Measurements from ENCODE around the gene NAA60.

NAA60 gene

DNA sequence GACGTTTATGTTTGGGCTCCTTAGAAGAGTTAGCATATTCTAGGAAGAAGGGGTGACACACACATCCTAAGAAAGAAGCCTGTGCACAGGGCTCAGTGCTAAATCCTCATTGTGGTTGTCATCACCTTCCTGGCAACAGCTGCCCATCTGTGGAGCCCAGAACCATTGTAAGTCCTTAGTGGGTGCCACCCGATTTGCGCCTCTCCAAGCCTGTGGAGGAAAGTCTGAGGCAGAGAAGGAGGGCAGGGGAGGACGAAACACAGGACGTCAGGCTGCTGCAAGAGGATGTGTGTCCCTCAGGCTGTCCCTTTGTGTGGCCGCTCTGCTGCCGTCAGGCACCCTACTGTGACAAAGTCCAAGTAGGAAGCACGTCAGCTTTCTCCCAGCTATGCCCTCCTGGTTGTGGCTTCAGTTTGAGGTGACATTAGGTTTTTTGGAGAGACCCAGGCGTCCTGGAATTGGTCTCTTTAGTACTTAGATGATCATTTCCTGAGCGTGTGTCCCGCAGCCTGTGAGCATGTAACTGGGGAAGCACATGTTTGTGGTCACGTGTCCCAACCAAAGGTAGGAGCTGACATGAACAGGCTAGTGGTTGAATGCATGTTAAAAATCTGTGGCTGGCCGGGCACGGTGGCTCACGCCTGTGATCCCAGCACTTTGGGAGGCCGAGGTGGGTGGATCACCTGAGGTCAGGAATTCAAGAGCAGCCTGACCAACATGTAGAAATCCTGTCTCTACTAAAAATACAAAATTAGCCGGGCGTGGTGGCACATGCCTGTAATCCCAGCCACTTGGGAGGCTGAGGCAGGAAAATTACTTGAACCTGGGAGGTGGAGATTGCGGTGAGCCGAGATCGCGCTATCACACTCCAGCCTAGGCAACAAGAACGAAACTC, 68.1 kb downstream of the NAA60 start:
- no peak for DNase-seq

GRCh38 chr16:3513892-3514583, 70.6 kb downstream of the NAA60 start:
- no peak for DNase-seq

DNA sequence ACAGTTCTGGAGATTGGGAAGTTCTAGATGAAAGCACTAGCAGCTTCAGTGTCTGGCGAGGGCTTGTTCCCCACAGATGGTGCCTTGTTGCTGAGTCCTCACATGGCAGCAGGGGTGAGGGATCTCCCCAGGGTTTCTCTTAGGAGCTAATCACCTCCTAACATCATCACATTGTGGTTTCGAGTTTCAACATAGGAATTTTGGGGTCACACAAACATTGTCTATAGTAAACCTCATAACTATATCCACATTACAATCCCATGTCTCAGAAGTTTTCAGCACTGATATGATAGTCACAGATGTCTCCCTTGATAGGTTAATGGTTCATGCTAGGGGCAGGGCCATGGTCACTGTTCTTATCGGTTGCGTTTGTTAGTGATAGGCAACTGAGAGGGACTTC, 71.1 kb downstream of the NAA60 start:
- DNase-seq: no peak

GRCh38 chr16:3515897-3516296, 72.4 kb downstream of the NAA60 start:
- no peak for DNase-seq

DNA sequence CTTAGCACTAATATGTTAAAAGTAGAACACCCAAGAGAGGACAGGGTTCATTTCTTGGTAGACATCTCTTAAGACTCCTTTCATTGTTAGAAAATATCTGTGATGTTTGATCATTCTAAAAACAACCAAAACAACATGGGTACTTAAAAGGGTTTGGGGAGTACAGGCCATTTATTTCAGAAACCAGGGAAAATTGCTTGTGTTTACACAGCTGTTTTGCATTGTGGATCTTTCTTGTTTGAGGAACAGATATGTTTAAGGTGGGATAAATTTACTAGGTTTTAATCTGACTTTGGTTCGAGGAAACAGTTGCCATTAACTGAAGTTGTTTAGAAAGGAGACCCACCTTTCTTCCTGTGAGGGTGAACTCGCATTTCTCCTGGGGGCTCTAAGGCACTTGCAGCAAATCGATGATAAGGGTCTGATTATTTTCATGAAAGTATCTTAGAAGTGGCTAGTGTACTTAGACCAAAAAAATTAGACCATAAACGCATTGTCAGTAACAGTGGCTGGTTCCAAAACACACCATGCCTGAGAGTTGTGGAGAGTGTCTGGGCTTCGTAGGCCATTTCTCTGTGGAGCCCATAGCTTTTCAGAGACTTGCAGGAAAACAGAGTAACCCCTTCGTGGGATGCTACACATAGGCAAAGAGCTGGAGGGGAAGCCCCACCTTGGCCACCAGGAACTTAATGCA, 75.0 kb downstream of the NAA60 start:
- no peak for DNase-seq

DNA sequence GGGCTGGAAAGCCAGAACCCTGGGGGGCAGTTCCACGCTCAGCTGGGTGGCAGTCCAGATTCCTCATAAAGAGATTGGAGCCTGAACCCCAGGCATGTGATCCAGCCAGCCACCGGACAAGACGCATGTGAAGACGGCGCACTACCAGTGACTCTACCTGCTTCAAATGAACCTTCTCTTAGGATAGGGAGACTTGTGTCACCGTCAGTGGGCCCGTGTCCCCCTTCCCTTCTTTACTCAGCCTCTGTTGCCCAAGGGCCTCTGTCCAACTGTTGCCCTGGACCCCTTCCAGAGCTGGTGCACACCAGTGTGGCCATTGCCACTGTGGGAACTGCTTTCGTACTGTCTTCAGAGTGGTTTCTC, 75.5 kb downstream of the NAA60 start:
- no peak for DNase-seq

GRCh38 chr16:3519581-3519980, 76.1 kb downstream of the NAA60 start:
- DNase-seq: no peak

DNA sequence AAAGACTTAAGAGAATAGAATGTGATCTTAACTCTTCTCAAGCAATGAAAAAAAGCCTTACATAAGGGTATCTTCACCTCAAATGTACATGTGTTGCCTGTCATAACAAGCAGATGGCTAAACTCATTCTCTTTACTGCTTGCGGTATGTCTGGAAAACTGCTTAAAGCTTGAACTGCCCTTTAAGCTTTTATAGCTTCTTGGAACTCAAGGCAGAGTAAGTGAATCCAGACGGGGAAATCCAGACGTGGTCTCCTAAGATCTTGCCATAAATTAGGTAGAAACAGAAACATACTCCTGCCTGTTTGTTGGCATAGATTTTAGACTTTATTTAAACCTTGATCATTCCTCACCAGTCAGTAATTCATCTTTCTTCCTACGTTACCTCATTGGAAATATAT, 76.9 kb downstream of the NAA60 start:
- no peak for DNase-seq

- no peak for DNase-seq
Measured at GRCh38 chr16:3520841-3521240, 77.4 kb downstream of the NAA60 start.

GRCh38 chr16:3523281-3523680, 79.8 kb downstream of the NAA60 start:
- DNase-seq: no peak

- DNase-seq: no peak
Measured at GRCh38 chr16:3525951-3526350, 82.5 kb downstream of the NAA60 start.

DNA sequence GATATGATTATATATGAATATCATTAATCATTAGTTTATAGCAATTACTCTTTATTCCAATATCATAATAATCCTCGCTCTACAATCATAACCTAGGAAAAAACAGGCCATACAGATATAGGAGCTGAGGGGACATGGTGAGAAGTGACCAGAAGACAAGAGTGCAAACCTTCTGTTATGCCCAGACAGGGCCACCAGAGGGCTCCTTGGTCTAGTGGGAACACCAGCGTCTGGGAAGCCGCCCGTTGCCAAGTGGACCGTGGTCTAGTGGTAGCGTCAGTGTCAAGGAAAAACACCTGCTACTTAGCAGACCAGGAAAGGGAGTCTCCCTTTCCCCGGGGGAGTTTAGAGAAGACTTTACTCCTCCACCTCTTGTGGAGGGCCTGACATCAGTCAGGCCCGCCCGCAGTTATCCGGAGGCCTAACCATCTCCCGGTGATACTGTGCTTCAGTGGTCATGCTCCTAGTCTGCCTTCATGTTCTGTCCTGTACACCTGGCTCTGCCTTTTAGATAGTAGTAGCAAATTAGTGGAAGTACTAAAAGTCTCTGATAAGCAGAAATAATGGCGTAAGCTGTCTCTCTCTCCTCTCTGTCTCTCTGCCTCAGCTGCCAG, 83.8 kb downstream of the NAA60 start:
- DNase-seq: peak; percentile 13

- DNase-seq: no peak
Measured at GRCh38 chr16:3528406-3528805, 84.9 kb downstream of the NAA60 start.

- no peak for DNase-seq
Measured at GRCh38 chr16:3529175-3529574, 85.7 kb downstream of the NAA60 start.

DNA sequence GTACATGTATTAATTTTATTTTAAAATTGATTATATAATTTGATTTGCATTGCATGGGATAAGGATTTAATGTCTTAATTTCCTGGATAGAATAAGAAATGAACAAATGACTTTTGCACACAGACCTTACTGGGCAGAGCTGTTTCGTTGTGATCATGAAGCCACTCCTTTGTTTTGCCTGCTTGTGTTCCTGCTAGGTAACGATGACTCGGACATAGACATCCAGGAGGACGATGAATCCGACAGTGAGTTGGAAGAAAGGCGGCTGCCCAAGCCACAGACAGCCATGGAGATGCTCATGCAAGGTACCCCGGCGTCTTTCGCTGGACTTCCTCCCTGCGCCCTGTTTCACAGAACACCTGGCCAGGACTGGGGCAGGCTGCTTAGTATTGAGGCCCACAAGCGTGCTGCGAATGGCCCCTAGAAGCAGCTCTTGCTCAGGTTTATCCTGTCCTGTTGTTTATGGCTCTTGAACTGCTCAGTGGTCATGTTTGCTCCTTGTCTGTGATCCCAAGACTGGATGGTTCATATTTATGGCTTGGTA, 87.0 kb downstream of the NAA60 start:
- DNase-seq: no peak

GRCh38 chr16:3532741-3533140, 89.3 kb downstream of the NAA60 start:
- no peak for DNase-seq

DNA sequence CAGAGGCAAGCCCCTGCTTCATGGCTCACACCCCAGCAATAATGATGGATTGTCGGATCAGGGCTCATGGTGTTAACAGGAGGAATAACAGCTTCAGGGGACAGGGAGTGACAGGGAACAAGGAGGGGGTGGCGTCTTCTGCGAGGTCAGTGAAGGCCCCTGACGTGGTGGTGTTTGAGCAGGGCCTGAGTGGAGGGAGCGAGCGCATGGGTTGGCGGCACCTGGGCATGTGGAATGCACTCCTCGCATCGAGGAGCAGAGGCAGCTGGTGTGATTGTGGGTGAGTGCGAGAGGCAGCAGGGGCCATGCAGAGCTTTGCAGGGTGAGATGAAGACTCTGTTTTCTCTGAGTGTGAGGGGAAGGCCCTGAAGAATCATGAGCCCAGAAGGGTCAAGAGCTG, 90.6 kb downstream of the NAA60 start:
- no peak for DNase-seq

DNA sequence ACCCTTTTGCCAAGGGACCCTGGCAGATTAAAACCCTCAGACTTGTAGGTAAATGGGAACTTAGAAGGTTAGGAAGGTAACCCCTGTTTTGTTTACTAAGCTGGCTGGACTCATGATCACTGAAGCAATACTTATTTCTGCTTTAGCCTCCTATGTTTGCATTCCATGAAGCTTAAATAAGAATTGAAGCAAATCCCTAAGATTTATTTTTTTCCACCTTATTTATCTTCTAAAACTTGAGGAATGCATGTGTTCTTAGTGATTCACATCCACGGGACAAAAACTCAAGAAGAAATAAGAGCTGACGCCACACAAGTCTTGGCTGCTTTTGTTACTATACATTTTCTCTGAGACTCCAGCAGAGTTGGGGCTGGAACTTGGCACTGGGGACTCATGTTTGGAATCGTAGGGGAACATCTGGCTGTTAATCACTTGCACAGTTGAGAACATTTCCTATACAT, 92.8 kb downstream of the NAA60 start:
- DNase-seq: no peak
